GM08714 (cell line): ENCODE data around the gene DLGAP1.
"Not testable (repeated sequence)": the region's sequence is repeated elsewhere in the genome, so short reads cannot be mapped to it uniquely, and the experiment has no call there.

Experiments
- H3K4me3 ChIP-seq: fragments of 200-500 bp; sonication (Bioruptor generic); 2 replicates; pipeline ENCODE4 v1.5.1; 2014; ENCODE audit warnings: mild to moderate bottlenecking, low read length, inconsistent platforms
- ZNF274 ChIP-seq: IDR thresholded peaks from 2 replicates; pipeline ENCODE4 v1.6.1; 2012; ENCODE audit warnings: mild to moderate bottlenecking, low read depth, low read length

Gene DLGAP1

GRCh38 chr18:3652380-3653262 is 802.5 kb downstream of the DLGAP1 start:
- H3K4me3 ChIP-seq = no peak overlapping the region

GRCh38 chr18:3651266-3651665 is 803.8 kb downstream of the DLGAP1 start:
- H3K4me3 ChIP-seq = no peak overlapping the region

More at GRCh38 chr18:3652380-3653262, 802.5 kb downstream of the DLGAP1 start:
- no peak for TF ChIP-seq ZNF274

GRCh38 chr18:3650521-3651042 is 804.5 kb downstream of the DLGAP1 start:
- not testable (repeated sequence) for H3K4me3 ChIP-seq

More at GRCh38 chr18:3651266-3651665, 803.8 kb downstream of the DLGAP1 start:
- no peak for TF ChIP-seq ZNF274

- TF ChIP-seq ZNF274 = no peak
- no peak overlapping the region for H3K4me3 ChIP-seq
Observed at GRCh38 chr18:3649633-3650426, 805.3 kb downstream of the DLGAP1 start.

GRCh38 chr18:3649135-3649632 is 805.9 kb downstream of the DLGAP1 start:
- no peak overlapping the region for H3K4me3 ChIP-seq
- TF ChIP-seq ZNF274 = no peak

- TF ChIP-seq ZNF274 = no peak
Observed at GRCh38 chr18:3648641-3649040, 806.5 kb downstream of the DLGAP1 start.

GRCh38 chr18:3648200-3648599 is 806.9 kb downstream of the DLGAP1 start:
- TF ChIP-seq ZNF274 = no peak
- no peak overlapping the region for H3K4me3 ChIP-seq

More at GRCh38 chr18:3648641-3649040, 806.5 kb downstream of the DLGAP1 start:
- H3K4me3 ChIP-seq = no peak overlapping the region

- no peak for TF ChIP-seq ZNF274
Observed at GRCh38 chr18:3647636-3648035, 807.5 kb downstream of the DLGAP1 start.

GRCh38 chr18:3645384-3646156 is 809.5 kb downstream of the DLGAP1 start:
- no peak for TF ChIP-seq ZNF274
- H3K4me3 ChIP-seq = no peak overlapping the region

More at GRCh38 chr18:3647636-3648035, 807.5 kb downstream of the DLGAP1 start:
- H3K4me3 ChIP-seq = no peak overlapping the region

- no peak for TF ChIP-seq ZNF274
- H3K4me3 ChIP-seq = no peak overlapping the region
Observed at GRCh38 chr18:3634250-3634939, 820.7 kb downstream of the DLGAP1 start.

- no peak for TF ChIP-seq ZNF274
- no peak overlapping the region for H3K4me3 ChIP-seq
Observed at GRCh38 chr18:3631887-3632286, 823.2 kb downstream of the DLGAP1 start.

- TF ChIP-seq ZNF274 = no peak
Observed at GRCh38 chr18:3626929-3627458, 828.1 kb downstream of the DLGAP1 start.

GRCh38 chr18:3625742-3626091 is 829.4 kb downstream of the DLGAP1 start:
- TF ChIP-seq ZNF274 = no peak
- no peak overlapping the region for H3K4me3 ChIP-seq

More at GRCh38 chr18:3626929-3627458, 828.1 kb downstream of the DLGAP1 start:
- no peak overlapping the region for H3K4me3 ChIP-seq
